GM21619 (cell line): Measurements from ENCODE around the gene BNIP1.
"Not testable (repeated sequence)": the region's sequence is repeated elsewhere in the genome, so short reads cannot be mapped to it uniquely, and the experiment has no call there.

Experiments used
- ATAC-seq: cut with Tn5 transposase; IDR thresholded peaks from one replicate; pipeline ENCODE4 v1.9.1; 2021; ENCODE audit not compliant: unreplicated experiment

Gene BNIP1, protein sequence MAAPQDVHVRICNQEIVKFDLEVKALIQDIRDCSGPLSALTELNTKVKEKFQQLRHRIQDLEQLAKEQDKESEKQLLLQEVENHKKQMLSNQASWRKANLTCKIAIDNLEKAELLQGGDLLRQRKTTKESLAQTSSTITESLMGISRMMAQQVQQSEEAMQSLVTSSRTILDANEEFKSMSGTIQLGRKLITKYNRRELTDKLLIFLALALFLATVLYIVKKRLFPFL

DNA sequence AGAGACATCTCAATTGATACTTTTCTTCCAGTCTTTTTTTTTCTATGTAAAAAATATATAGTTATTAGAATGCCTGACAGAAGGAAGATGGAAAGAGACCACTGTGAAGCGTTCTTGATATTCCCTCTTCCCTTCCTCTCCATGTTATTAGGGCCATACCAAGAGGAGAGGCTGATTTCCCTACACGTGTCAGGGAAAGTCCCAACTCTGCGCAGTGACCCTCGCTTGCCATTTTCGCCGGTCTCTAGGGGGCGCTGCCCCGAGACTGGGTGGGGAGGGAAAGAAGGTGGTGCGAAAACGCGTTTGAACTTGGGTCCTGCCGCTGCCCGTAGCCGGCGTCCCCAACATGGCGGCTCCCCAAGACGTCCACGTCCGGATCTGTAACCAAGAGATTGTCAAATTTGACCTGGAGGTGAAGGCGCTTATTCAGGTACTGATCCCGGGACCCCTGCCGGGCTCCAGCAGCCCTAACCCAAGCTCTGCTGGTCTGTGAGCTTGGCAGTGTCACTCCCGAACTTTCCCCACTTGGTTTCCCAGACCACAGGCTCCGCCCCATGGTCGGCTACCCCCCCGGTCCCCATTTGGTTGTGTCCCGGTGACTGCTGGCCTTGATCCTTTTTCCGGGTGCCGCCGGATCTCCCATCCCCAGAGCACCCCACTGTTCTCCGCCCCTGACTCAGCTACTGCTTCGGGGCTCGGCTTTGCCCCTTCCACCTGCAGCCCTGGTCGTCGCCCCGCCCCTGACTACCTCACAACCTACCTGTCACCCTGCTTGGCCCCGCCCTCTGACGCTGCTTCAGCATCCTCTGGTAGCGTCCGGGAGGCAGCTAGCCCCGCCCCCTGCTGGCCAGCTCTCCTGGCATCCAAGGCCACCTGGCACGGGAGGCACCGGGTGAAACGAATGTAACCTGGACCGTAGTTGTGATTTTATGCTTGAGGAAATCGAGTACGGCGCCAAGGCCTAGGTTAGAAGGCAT lies at the start of gene BNIP1:
TSS of gene BNIP1 (plus strand) at position 332 of the 977 bp plus-strand sequence. CDS start at position 347, 15 bp downstream.
- ATAC-seq = peak; percentile 85

- no peak for ATAC-seq
Observed at GRCh38 chr5:173098787-173099186, 45.5 kb upstream of the BNIP1 start.

GRCh38 chr5:173099461-173099860 lies 44.9 kb upstream of the BNIP1 start:
- ATAC-seq = no peak

GRCh38 chr5:173101245-173101644 lies 43.1 kb upstream of the BNIP1 start:
- no peak for ATAC-seq

- no peak for ATAC-seq
Observed at GRCh38 chr5:173103411-173103810, 40.9 kb upstream of the BNIP1 start.

- no peak for ATAC-seq
Observed at GRCh38 chr5:173108914-173109313, 35.4 kb upstream of the BNIP1 start.

GRCh38 chr5:173114536-173114935 lies 29.8 kb upstream of the BNIP1 start:
- no peak for ATAC-seq

- ATAC-seq = no peak
Observed at GRCh38 chr5:173119719-173120118, 24.6 kb upstream of the BNIP1 start.

GRCh38 chr5:173123416-173123815 lies 20.9 kb upstream of the BNIP1 start:
- no peak for ATAC-seq

GRCh38 chr5:173132166-173132565 lies 12.2 kb upstream of the BNIP1 start:
- ATAC-seq = not testable (repeated sequence)

DNA sequence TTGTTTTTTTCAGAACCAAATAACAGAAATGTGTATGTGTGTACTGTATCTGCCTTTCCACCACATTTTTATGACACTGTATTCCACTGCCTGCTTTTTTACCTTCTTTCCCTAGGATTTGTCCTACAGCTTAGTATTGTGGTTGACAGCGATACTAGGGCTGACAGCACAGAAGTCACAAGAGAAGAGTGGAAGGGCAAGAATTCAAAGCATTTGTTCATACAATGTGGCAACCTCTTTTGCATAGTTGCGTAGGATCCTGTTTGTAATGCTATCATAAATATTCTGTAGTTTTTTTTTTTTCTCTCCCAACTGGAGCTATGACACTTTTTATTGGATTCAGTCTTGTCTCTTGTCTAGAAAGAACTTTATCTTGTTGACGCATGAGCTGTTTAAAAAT lies 5.6 kb upstream of the BNIP1 start:
- ATAC-seq = no peak

GRCh38 chr5:173139631-173140030 lies 4.7 kb upstream of the BNIP1 start:
- ATAC-seq = no peak

DNA sequence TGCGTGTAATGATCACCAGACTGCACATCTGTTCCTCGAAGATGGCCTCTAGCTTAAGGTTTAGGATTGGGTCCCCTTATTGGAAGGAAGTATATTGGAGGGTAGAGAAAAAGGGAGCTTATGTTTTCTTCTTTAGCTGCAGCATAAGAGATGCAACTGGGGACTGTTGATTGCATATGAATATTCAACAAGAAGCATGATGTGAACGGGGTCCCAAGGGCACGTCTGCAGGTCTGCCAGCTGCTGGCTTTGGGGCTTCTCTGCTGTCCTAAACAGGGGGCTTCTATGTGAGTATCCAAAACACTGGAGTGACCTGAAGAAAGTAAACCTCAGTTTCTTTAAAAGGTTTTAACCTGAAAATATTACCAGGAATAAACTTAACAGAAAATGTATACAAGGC lies 3.6 kb upstream of the BNIP1 start:
- no peak for ATAC-seq

DNA sequence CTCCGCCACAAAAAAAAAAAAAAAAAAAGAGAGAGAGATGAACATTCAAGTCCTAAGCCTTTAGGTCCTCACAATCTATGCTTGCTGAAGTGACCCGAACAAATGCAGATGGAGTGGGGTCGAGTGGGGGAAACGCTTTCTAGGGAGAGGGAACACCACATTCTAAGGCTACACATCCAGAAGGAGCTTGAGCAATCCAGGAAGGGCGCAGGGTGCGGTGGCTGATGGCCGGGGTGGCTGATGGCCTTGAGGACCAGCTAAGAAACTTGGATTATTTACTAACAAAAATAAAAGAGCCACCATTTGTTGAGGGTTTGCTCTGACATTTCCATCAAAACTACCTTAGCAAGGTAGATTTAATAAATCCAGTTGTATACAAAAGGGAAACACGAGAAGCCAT lies 764 bp upstream of the BNIP1 start:
- ATAC-seq = no peak

DNA sequence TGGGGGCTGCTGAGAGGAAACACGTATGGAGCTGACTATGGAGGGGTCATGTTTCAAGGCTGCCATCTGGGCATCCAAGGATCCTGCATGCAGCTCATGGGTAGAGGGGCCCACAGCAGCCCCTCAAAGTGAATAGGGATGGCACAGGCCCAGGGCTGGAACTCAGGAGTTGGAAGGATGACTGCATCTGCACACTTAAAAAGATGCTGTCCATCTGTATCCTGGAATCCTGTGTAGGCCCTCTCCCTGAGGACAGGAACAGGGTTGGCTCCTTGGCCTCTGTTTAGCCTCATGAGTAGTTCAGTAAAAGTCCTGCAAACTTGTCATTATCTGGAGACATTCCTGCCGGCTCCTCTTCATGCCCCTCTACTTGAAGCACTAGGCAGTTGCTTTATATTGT lies 4.0 kb downstream of the BNIP1 start:
- ATAC-seq = no peak

- no peak for ATAC-seq
Observed at GRCh38 chr5:173152547-173152946, 8.2 kb downstream of the BNIP1 start.

- no peak for ATAC-seq
Observed at GRCh38 chr5:173153842-173154241, 9.5 kb downstream of the BNIP1 start.

DNA sequence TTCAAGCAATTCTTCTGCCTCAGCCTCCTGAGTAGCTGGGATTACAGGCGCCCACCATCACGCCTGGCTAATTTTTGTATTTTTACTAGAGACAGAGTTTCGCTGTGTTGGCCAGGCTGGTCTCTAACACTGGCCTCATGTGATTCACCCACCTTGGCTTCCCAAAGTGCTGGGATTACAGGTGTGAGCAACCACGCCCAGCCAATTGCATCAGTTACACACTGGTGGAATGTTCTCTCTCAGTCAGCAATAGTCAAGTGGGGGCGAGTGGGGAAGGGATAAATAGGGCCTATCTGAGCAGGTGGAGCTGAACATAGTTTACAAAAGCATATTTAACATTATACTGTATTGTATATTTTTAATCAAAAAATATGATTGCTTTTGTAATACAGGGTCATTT lies 10.3 kb downstream of the BNIP1 start:
- ATAC-seq = not testable (repeated sequence)

- no peak for ATAC-seq
Observed at GRCh38 chr5:173155912-173156311, 11.6 kb downstream of the BNIP1 start.

GRCh38 chr5:173158366-173158765 lies 14.0 kb downstream of the BNIP1 start:
- ATAC-seq = no peak

GRCh38 chr5:173159256-173159655 lies 14.9 kb downstream of the BNIP1 start:
- ATAC-seq = no peak

DNA sequence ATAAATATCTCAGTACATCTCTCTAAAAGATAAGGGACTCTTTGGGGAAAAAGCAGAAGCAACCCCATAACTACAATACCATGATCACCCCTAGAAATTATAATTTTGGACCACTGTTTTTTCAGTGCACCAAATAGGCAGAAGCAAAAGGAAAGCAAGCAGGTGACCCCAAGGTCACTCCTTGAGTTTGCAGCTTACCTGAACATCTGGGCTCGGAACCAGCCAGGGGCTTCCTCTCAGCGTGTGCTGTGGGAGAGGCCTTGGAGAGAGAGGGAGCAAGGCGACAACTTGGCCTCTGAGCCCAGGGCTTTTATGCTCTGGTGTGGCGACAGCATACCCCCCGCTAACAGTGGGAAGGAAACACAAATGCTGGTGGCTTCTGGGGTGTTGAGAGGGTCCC lies 16.8 kb downstream of the BNIP1 start:
- ATAC-seq = no peak
